ENCODE measurements around the gene EIF4G3. TPM values are rescaled to one million over a fixed set of nuclear protein-coding genes. Genes with fewer than 3 reads are reported as not detected.

The EIF4G3 gene
- total RNA-seq, 1 experiment from 2014 or later, result 72.0 TPM

GRCh38 chr1:20992322-20993056 lies 184.2 kb downstream of the EIF4G3 start:
- Histone ChIP-seq H2BK15ac (ENCODE audit: low read depth, low read length) (no peak overlapping the region), H2AFZ (ENCODE audit: low read length) (no peak overlapping the region), H2BK12ac (ENCODE audit: insufficient read length, low read depth, low read length) (no peak overlapping the region), H3K27ac (ENCODE audit: insufficient read length, low read depth, low read length) (no peak overlapping the region), H3K4me2 (ENCODE audit: insufficient read depth, insufficient read length, low read length) (no peak overlapping the region), H2BK120ac (ENCODE audit: low read depth, low read length, poor library complexity, severe bottlenecking) (no peak overlapping the region), H3K4me1 (ENCODE audit: insufficient read depth, low read length) (no peaks in the 10 kb centered on the region; the same call in 1 of the 2 replicates), H3T11ph (ENCODE audit: low read length) (no peak overlapping the region), H4K91ac (ENCODE audit: insufficient read length, low read depth, low read length) (no peak overlapping the region), H3K9ac (ENCODE audit: extremely low read depth, insufficient read length, low read length) (no peak overlapping the region), H3K23me2 (ENCODE audit: insufficient read length, low read depth, low read length, poor library complexity, severe bottlenecking) (no peaks in the 10 kb centered on the region), H4K5ac (ENCODE audit: insufficient read length, low read depth, low read length) (no peak overlapping the region), H3K79me2 (ENCODE audit: insufficient read depth, low read length) (no peaks in the 10 kb centered on the region), H3K79me1 (ENCODE audit: insufficient read depth, low read depth, low read length, poor library complexity, severe bottlenecking) (no peaks in the 10 kb centered on the region), H2AK5ac (ENCODE audit: insufficient read length, low read length) (no peak overlapping the region), H4K8ac (replicated peaks; ENCODE audit: insufficient read length, low read depth, low read length) (no peak overlapping the region), H3K23ac (ENCODE audit: insufficient read length, low read depth, low read length) (no peak overlapping the region), H3K14ac (ENCODE audit: insufficient read depth, low read length) (no peak overlapping the region), H2BK20ac (ENCODE audit: low read depth, low read length, poor library complexity, severe bottlenecking) (no peak overlapping the region), H3K27me3 (ENCODE audit: insufficient read depth, low read length) (no peaks in the 10 kb centered on the region), H4K20me1 (ENCODE audit: control insufficient read depth, insufficient read depth, insufficient read length) (no peaks in the 10 kb centered on the region), H3K4ac (ENCODE audit: low read depth, low read length) (no peak overlapping the region), H2BK5ac (ENCODE audit: insufficient read length, low read length) (no peak overlapping the region), H3K56ac (ENCODE audit: insufficient read length, low read depth, low read length) (no peak overlapping the region), H3K9me3 (ENCODE audit: control insufficient read depth, low read depth, low read length) (no peaks in the 10 kb centered on the region), H3K18ac (ENCODE audit: insufficient read length, low read depth, low read length) (no peak overlapping the region)
- no CpG with 5 or more reads among the region's 2 CpGs for WGBS (ENCODE audit: extremely low coverage, insufficient read length, low lambda C conversion rate)
- Mint-ChIP-seq H3K36me3 (ENCODE audit: insufficient read depth in 1 of 3, low read depth in 3 of 3) (peaks cover 0 to 4% (median 4%) of the 10 kb centered on the region in 3 experiments; a peak in 4 of 7 replicates), H3K4me3 (no peak overlapping the region), H3K4me1 (peaks cover 14 to 21% of the 10 kb centered on the region in 2 experiments), H3K27me3 (ENCODE audit: low read depth) (no peaks in the 10 kb centered on the region), H3K9me3 (no peaks in the 10 kb centered on the region), H3K27ac (peak overlapping the region in 2 of 3 experiments; percentile 21 to 26; a peak in 3 of 7 replicates)
- no peak for TF ChIP-seq CTCF (conservative IDR thresholded peaks at IDR 0.05)
- DNase-seq, result no peak
